NCI-H1930 (cell line): ENCODE results near the gene SUPT16H.
A peak's percentile ranks its signal among the peaks of the same experiment; 100 is the strongest.
"Not testable (repeated sequence)": the region's sequence is repeated elsewhere in the genome, so short reads cannot be mapped to it uniquely, and the experiment has no call there.

Experiments
- DNase-seq, 2 experiments: peaks; one replicate each; lab custom pipeline; 2025; lab: John Stamatoyannopoulos, UW

SUPT16H gene

GRCh38 chr14:21367582-21368144, 16.2 kb downstream of the SUPT16H start:
- no peak for DNase-seq

GRCh38 chr14:21356511-21356910, 27.3 kb downstream of the SUPT16H start:
- no peak for DNase-seq

GRCh38 chr14:21352587-21352986, 31.2 kb downstream of the SUPT16H start:
- DNase-seq, result no peak

- no peak for DNase-seq
Measured at GRCh38 chr14:21350539-21350938, 33.3 kb downstream of the SUPT16H start.

- DNase-seq, result no peak
Measured at GRCh38 chr14:21347201-21347600, 36.6 kb downstream of the SUPT16H start.

- no peak for DNase-seq
Measured at GRCh38 chr14:21346532-21347135, 37.2 kb downstream of the SUPT16H start.

GRCh38 chr14:21343035-21343794, 40.6 kb downstream of the SUPT16H start:
- DNase-seq, result no peak

- DNase-seq, result no peak
Measured at GRCh38 chr14:21334202-21334906, 49.5 kb downstream of the SUPT16H start.

- no peak for DNase-seq
Measured at GRCh38 chr14:21332950-21333349, 50.9 kb downstream of the SUPT16H start.

- no peak for DNase-seq
Measured at GRCh38 chr14:21326972-21327371, 56.8 kb downstream of the SUPT16H start.

GRCh38 chr14:21322716-21323115, 61.1 kb downstream of the SUPT16H start:
- no peak for DNase-seq

GRCh38 chr14:21320913-21321312, 62.9 kb downstream of the SUPT16H start:
- DNase-seq, result no peak

GRCh38 chr14:21317398-21317797, 66.4 kb downstream of the SUPT16H start:
- DNase-seq, result no peak

- no peak for DNase-seq
Measured at GRCh38 chr14:21313512-21313911, 70.3 kb downstream of the SUPT16H start.

- DNase-seq, result no peak
Measured at GRCh38 chr14:21311614-21312013, 72.2 kb downstream of the SUPT16H start.

GRCh38 chr14:21309956-21310355, 73.9 kb downstream of the SUPT16H start:
- DNase-seq, result no peak

GRCh38 chr14:21309238-21309636, 74.6 kb downstream of the SUPT16H start:
- DNase-seq, result no peak

GRCh38 chr14:21308479-21309237, 75.2 kb downstream of the SUPT16H start:
- peak; percentile 84 to 89 for DNase-seq

- no peak for DNase-seq
Measured at GRCh38 chr14:21308132-21308478, 75.7 kb downstream of the SUPT16H start.

- no peak for DNase-seq
Measured at GRCh38 chr14:21307637-21308036, 76.2 kb downstream of the SUPT16H start.

GRCh38 chr14:21302836-21303140, 81.0 kb downstream of the SUPT16H start:
- DNase-seq, result not testable (repeated sequence)
